GM12873 (cell line): Measurements from ENCODE around the gene C17orf50.

Experiments used
- CTCF ChIP-seq: IDR thresholded peaks from 2 replicates; pipeline ENCODE4 v1.5.1; 2012; ENCODE audit warnings: low read depth, mild to moderate bottlenecking, moderate library complexity, low read length, control low read depth; ENCODE audit not compliant: insufficient read depth; ENCODE audit errors: missing control alignments

The C17orf50 gene

GRCh38 chr17:35793257-35793656 lies 32.6 kb downstream of the C17orf50 start:
- TF ChIP-seq CTCF = no peak

- no peak for TF ChIP-seq CTCF
Measured at GRCh38 chr17:35795007-35795870, 34.6 kb downstream of the C17orf50 start, which contains the start of gene MMP28. Gene MMP28, minus strand, starts transcription at chr17:35795641. Its CDS starts 264 bp downstream, at chr17:35795377.

DNA sequence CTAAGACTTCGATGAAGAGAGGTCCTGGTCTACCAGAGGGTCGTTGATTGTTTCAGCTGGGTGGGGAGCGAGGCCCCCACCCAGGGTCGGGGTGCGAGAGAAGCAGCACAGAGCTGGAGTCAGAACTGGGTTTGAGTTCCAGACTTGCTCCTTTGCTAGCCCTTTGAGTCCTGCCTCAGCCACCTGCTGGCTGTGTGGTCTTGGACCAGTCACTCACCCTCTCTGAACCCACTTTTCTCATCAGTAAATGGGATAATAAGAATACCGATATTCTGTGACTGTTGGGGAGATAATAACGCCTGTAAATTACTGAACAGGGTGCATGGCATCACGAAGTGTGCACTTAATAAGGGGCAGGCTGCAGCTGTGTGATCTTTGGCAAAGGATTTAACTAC lies 35.2 kb downstream of the C17orf50 start:
- peak; percentile 5 for TF ChIP-seq CTCF

DNA sequence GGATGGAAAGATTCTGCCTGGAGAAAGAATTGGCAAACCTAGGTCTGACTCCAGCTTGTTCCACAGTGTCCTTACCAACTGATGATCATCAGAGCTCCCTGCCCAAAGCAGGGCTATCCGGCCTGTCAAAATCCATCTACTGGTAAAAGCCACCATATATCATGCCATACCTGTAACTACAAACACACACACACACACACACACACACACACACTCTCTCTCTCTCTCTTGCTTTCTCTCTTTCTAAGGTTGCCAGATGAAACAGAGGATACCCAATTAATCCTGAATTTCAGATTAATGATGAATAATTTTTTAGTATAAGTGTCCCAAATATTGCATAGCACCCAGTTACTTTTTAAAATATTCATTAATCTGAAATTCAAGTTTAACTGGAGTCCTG lies 36.3 kb downstream of the C17orf50 start:
- TF ChIP-seq CTCF = no peak

DNA sequence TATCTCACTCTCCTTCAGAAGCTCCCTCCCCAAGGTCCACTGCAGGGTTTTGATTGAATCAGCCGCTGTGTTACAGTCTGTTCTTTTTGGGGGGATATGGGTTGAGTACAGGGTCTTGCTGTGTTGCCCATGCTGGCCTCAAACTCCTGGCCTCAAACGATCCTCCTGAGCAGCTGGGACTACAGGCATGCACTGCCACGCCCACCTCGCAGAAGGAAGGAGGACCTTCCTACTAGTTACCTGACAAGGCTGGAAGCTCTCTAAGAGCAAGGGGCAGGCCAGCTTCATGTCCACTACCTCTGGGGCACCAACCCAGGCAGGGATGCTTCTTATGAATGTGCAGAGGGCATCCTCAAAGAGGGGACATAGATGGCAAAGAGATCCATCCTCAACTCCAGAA lies 36.7 kb downstream of the C17orf50 start:
- no peak for TF ChIP-seq CTCF

- no peak for TF ChIP-seq CTCF
Measured at GRCh38 chr17:35797918-35798317, 37.2 kb downstream of the C17orf50 start.

DNA sequence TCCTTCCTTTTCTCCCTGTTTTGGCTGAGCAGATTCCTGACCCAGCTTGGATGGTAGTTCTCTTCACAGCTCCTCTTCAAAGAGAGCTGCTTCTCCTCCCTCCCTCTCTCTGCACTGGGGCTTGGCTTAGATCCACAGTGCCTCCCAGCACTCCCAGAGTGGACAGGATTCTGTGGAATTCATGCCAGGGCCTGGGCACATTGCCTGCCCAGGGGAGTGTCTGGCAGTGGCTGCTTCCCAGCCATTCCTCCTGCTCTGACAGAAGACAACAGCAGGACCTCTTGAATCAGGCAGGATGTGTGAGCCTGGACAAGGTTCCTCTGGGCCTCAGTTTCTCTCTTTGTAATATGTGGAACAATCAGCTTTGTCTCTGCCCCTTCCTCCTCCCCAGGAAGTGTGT lies 39.3 kb downstream of the C17orf50 start:
- no peak for TF ChIP-seq CTCF
